Measurements from ENCODE around the gene ZNF562.
"Not testable (repeated sequence)": the region's sequence is repeated elsewhere in the genome, so short reads cannot be mapped to it uniquely, and the experiment has no call there.

DNA sequence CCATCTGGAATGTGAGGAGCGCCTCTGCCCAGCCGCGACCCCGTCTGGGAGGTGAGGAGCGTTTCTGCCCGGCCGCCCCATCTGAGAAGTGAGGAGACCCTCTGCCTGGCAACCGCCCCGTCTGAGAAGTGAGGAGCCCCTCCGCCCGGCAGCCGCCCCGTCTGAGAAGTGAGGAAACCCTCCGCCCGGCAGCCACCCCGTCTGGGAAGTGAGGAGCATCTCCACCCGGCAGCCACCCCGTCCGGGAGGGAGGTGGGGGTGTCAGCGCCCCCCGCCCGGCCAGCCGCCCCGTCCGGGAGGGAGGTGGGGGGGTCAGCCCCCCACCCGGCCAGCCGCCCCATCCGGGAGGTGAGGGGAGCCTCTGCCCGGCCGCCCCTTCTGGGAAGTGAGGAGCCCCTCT lies 5.1 kb upstream of the ZNF562 start:
- not testable (repeated sequence) for TF ChIP-seq POLR2A, POLR2AphosphoS5 (IDR thresholded peaks at IDR 0.05)
- TF ChIP-seq, protein P1, sequence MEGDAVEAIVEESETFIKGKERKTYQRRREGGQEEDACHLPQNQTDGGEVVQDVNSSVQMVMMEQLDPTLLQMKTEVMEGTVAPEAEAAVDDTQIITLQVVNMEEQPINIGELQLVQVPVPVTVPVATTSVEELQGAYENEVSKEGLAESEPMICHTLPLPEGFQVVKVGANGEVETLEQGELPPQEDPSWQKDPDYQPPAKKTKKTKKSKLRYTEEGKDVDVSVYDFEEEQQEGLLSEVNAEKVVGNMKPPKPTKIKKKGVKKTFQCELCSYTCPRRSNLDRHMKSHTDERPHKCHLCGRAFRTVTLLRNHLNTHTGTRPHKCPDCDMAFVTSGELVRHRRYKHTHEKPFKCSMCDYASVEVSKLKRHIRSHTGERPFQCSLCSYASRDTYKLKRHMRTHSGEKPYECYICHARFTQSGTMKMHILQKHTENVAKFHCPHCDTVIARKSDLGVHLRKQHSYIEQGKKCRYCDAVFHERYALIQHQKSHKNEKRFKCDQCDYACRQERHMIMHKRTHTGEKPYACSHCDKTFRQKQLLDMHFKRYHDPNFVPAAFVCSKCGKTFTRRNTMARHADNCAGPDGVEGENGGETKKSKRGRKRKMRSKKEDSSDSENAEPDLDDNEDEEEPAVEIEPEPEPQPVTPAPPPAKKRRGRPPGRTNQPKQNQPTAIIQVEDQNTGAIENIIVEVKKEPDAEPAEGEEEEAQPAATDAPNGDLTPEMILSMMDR (IDR thresholded peaks at IDR 0.05), result not testable (repeated sequence)
